C4-2B (cell line): ENCODE measurements around the gene DLGAP1.
A peak's percentile ranks its signal among the peaks of the same experiment; 100 is the strongest.

Experiments
- H3K27ac ChIP-seq: fragments of 450-650 bp; 2 replicates; pipeline ENCODE4 v1.5.1; 2017
- ZFX ChIP-seq: fragments of 450-650 bp; IDR thresholded peaks from 2 replicates; pipeline ENCODE4 v1.6.1; 2017
- TF ChIP-seq, protein P1 (sequence below): fragments of 450-650 bp; conservative IDR thresholded peaks from 2 replicates; pipeline ENCODE4 v1.5.1; 2017; ENCODE audit warnings: mild to moderate bottlenecking

DLGAP1 gene

DNA sequence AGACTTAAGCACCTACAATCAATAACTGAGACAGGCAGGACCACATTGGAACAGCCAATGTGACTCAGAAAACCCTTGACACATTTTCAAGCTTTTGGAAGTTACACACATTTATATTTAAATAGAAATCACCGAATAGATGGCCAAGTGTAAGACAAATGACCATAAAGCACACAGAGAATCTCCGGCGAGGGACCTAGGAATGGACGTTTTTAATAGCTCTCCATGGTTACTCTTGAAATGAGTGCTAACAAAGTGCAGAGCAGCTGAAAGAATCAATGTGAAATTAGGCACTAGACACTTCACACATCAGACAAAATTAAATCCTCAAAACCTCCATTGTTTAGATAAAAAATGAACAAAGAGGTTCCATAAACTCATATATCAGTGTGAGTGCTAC, 376.9 kb downstream of the DLGAP1 start:
- H3K27ac ChIP-seq = no peak overlapping the region
- no peak for TF ChIP-seq ZFX
- TF ChIP-seq, protein P1, sequence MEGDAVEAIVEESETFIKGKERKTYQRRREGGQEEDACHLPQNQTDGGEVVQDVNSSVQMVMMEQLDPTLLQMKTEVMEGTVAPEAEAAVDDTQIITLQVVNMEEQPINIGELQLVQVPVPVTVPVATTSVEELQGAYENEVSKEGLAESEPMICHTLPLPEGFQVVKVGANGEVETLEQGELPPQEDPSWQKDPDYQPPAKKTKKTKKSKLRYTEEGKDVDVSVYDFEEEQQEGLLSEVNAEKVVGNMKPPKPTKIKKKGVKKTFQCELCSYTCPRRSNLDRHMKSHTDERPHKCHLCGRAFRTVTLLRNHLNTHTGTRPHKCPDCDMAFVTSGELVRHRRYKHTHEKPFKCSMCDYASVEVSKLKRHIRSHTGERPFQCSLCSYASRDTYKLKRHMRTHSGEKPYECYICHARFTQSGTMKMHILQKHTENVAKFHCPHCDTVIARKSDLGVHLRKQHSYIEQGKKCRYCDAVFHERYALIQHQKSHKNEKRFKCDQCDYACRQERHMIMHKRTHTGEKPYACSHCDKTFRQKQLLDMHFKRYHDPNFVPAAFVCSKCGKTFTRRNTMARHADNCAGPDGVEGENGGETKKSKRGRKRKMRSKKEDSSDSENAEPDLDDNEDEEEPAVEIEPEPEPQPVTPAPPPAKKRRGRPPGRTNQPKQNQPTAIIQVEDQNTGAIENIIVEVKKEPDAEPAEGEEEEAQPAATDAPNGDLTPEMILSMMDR = no peak

DNA sequence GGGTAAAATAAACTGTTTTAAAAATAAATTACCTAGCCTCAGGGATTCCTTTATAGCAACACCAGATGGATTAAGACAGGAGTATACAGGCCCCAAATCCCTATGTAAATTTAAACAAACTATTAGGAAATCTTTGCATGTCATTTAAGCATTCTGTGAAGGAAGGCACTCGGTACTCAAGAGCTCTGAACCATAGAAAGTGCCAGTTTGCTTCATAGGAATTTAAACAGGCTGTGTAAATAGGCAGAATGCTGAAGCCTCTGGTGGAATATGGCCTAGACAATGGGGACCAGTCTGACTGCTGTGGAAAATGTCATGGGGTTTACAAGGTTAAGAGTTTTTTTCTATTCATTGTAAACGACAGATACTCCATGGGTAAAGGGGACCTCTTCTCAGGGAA, 377.4 kb downstream of the DLGAP1 start:
- H3K27ac ChIP-seq = no peak overlapping the region
- TF ChIP-seq, protein P1 = no peak
- TF ChIP-seq ZFX = no peak

DNA sequence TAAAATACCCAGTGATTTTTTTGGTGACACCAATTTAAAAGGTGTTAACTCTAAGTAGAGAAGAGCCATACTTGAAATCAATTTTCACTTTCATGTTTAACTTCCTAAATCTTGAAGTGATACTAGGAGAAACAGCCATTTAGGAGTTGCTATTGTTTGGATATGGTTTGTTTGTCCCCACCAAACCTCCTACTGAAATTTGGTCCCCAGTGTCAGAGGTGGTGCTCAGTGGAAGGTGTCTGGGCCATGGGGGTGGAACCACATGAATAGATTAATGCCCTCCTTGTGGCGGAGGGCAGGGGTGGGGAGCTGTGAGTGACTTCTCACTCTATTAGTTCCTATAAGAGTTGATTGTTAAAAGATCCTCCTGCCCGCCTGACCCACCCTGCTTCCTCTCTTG, 377.9 kb downstream of the DLGAP1 start:
- no peak overlapping the region for H3K27ac ChIP-seq
- TF ChIP-seq ZFX = no peak
- TF ChIP-seq, protein P1 = no peak

DNA sequence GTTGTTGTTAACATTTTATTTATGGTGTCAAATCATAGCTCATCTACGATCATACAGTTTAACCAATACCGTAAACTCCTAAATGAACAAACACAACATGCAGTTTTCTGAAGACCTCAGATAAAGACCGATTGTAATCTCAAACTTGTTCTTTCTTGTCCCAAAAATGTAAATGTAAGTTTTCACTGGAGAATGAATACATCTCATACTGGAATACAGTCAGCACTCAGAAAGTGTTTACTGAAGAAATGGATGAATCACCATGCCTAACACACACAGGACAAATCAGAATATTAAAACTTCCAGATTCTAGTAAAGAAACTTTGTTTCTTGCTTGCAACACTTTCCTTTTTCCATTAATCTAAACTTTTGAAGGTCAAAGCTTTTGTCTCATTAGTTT, 380.5 kb downstream of the DLGAP1 start:
- H3K27ac ChIP-seq = no peak overlapping the region
- TF ChIP-seq ZFX = no peak

DNA sequence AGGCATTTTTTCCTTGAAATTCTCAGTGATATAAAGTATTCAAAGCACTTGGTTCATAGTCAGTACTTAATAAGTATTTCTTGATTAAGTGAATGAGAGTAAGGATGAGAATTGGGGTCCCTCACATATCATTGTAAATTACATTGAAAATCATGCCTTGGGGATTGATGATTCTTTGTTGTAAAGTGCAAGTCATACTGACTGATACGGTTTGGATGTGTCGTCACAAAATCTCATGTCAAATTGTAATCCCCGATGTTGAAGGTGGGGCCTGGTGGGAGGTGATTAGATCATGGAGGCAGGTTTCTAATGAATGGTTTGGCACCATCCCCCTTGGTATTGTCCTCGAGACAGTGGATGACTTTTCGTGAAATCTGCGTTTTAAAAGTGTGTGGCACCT, 385.9 kb downstream of the DLGAP1 start:
- no peak for TF ChIP-seq ZFX
- H3K27ac ChIP-seq = no peak overlapping the region

DNA sequence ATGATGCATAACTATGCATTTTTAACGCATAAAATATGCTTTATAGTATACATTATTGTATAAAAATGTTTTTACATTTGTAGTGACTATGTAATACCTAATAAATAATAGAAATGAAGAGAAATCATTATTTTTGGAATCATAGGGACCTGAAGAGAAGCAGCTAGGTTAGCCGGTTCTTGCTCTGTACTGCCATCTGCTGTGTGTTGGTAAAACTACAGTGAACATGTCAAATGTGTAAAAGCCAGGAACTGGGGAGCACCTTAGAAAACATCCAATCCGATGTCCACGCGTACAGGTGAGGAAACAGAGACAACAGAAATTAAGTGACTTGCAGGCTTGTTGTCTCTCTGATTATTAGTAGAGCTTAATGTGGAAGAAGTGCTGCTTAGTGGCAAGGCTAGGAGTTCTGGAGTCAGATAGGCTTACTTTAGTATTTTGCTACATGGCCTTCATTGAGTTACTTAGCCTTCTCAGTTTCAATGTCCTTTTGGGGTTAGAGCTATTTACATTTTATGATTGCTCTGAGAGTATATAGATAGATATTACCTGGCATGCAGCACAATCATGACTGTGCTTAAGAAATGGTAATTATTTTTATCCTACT, 386.5 kb downstream of the DLGAP1 start:
- H3K27ac ChIP-seq = no peak overlapping the region
- no peak for TF ChIP-seq ZFX
- TF ChIP-seq, protein P1 = peak; percentile 86

DNA sequence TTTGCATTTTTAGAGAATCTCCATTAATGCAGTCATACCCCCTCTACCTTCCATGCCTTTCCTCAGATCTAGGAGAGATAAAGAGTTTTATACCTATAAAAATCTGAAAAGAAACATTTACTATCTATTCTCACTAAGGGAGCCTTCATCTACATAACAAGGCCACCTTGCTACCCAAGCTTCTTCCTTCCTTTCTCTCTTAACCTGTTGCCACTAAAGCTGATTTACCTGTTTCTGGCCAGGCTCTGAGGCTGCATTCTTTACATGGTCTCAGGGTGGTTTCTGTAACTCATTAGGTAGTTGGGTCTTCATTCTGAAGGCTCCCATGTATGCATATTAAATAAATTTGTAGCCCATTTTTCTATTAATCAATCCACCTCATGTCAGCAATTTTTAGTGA, 391.6 kb downstream of the DLGAP1 start:
- H3K27ac ChIP-seq = no peak overlapping the region

DNA sequence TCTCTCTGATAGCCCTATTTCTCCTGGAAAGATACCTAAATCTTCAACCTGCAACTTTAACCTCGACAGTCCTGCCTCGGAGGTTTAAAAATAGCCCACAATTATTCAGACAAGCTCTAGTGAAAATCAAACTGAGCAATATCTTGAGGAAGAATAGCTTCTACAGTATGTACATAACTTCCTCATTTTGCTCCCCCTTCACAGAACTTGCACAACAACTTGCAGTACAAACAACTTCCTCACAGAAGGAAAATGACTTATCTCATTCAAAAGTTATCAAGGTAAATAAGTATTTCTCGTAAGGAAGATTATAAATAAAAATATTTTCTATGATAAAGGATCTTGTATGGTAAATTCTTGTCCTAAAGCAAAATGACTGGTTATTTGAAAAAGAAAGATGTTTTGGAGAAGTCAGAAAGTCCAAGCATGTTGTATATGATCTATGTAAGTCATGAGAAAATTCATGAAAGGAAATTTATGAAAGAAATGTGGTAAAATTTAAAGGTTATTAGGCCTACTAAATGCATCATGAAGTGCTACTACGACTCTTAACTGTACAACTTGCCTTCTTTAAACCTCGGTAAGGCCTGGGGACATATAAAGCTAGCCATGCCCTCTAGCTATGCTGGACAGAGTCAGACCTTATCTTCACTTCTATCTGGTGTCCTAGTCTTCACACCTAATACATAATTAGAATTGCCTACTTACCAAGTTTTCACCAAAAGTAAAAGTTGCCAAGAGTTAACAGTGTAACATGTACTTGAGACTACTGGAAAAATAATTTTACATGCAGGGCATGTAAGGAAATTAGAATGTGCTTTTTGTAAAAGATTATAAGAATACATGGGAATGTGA, 394.5 kb downstream of the DLGAP1 start:
- H3K27ac ChIP-seq = no peak overlapping the region
- no peak for TF ChIP-seq ZFX
- TF ChIP-seq, protein P1 = no peak

More for the DNA sequence above, 391.6 kb downstream of the DLGAP1 start:
- no peak for TF ChIP-seq ZFX
- TF ChIP-seq, protein P1 = no peak
